Measurements from ENCODE around the gene RHEBL1. TPM values are rescaled to one million over a fixed set of nuclear protein-coding genes. Genes with fewer than 3 reads are reported as not detected.

RHEBL1 gene
- total and polyA plus RNA-seq, 2 of the 8 experiments (the other 6 are each of a cell fraction or from before 2014, with no cell fraction given), result 7.5 to 9.4 TPM

DNA sequence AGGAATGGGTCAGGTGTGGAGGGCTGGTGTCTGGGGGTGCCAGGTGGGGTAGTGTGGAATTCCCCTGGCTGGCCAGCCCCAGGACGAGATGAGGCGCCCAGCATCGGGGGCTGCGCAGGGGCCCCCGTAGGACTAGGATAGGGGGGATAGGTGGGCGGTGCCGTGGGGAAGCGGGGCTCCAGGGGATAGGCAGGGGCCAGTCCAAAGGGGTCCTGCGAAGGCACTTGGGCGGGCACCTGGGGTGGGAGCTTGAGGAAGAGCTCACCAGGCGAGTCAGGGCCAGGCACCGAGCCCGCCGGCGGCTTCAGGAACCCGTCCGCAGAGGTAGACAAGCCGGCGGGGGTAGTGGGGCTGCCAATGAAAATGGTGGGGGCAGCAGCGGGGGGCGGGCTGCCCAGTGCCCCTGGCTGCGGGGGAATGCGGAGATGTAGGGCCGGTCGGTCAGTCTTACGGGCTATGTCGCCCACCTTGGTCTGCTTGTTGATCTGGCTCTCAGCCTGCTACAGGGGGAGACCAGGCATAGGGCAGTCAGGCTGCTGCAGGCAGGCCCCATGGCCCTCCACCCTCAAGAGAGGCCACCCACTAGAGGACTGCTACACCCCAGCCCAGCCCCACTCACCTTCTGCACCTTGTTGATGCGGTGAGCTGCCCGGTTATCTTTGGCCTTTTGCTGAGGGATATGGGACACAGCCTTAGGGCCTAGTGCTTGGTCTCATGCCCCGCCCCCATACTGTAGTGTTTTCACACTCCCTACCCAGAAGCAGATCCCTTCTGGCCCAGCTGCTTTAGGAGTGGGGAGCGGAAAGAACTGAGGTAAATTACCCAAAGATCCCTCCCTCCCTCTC, 28.5 kb downstream of the RHEBL1 start (continued):
- TF ChIP-seq, protein P1, sequence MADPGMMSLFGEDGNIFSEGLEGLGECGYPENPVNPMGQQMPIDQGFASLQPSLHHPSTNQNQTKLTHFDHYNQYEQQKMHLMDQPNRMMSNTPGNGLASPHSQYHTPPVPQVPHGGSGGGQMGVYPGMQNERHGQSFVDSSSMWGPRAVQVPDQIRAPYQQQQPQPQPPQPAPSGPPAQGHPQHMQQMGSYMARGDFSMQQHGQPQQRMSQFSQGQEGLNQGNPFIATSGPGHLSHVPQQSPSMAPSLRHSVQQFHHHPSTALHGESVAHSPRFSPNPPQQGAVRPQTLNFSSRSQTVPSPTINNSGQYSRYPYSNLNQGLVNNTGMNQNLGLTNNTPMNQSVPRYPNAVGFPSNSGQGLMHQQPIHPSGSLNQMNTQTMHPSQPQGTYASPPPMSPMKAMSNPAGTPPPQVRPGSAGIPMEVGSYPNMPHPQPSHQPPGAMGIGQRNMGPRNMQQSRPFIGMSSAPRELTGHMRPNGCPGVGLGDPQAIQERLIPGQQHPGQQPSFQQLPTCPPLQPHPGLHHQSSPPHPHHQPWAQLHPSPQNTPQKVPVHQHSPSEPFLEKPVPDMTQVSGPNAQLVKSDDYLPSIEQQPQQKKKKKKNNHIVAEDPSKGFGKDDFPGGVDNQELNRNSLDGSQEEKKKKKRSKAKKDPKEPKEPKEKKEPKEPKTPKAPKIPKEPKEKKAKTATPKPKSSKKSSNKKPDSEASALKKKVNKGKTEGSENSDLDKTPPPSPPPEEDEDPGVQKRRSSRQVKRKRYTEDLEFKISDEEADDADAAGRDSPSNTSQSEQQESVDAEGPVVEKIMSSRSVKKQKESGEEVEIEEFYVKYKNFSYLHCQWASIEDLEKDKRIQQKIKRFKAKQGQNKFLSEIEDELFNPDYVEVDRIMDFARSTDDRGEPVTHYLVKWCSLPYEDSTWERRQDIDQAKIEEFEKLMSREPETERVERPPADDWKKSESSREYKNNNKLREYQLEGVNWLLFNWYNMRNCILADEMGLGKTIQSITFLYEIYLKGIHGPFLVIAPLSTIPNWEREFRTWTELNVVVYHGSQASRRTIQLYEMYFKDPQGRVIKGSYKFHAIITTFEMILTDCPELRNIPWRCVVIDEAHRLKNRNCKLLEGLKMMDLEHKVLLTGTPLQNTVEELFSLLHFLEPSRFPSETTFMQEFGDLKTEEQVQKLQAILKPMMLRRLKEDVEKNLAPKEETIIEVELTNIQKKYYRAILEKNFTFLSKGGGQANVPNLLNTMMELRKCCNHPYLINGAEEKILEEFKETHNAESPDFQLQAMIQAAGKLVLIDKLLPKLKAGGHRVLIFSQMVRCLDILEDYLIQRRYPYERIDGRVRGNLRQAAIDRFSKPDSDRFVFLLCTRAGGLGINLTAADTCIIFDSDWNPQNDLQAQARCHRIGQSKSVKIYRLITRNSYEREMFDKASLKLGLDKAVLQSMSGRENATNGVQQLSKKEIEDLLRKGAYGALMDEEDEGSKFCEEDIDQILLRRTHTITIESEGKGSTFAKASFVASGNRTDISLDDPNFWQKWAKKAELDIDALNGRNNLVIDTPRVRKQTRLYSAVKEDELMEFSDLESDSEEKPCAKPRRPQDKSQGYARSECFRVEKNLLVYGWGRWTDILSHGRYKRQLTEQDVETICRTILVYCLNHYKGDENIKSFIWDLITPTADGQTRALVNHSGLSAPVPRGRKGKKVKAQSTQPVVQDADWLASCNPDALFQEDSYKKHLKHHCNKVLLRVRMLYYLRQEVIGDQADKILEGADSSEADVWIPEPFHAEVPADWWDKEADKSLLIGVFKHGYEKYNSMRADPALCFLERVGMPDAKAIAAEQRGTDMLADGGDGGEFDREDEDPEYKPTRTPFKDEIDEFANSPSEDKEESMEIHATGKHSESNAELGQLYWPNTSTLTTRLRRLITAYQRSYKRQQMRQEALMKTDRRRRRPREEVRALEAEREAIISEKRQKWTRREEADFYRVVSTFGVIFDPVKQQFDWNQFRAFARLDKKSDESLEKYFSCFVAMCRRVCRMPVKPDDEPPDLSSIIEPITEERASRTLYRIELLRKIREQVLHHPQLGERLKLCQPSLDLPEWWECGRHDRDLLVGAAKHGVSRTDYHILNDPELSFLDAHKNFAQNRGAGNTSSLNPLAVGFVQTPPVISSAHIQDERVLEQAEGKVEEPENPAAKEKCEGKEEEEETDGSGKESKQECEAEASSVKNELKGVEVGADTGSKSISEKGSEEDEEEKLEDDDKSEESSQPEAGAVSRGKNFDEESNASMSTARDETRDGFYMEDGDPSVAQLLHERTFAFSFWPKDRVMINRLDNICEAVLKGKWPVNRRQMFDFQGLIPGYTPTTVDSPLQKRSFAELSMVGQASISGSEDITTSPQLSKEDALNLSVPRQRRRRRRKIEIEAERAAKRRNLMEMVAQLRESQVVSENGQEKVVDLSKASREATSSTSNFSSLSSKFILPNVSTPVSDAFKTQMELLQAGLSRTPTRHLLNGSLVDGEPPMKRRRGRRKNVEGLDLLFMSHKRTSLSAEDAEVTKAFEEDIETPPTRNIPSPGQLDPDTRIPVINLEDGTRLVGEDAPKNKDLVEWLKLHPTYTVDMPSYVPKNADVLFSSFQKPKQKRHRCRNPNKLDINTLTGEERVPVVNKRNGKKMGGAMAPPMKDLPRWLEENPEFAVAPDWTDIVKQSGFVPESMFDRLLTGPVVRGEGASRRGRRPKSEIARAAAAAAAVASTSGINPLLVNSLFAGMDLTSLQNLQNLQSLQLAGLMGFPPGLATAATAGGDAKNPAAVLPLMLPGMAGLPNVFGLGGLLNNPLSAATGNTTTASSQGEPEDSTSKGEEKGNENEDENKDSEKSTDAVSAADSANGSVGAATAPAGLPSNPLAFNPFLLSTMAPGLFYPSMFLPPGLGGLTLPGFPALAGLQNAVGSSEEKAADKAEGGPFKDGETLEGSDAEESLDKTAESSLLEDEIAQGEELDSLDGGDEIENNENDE (IDR thresholded peaks at IDR 0.05; ENCODE audit: insufficient replicate concordance, low read length), result no peak
- TF ChIP-seq SIX5 (IDR thresholded peaks at IDR 0.05; ENCODE audit: low read depth, low read length) (no peak), TAF7 (optimal IDR thresholded peaks at IDR 0.05; ENCODE audit: borderline replicate concordance, low read depth, low read length) (no peak), CHD1 (IDR thresholded peaks at IDR 0.05; ENCODE audit: low read depth, low read length) (no peak), CBX5 (IDR thresholded peaks at IDR 0.05; ENCODE audit: low read depth, low read length) (no peak), RNF2 (IDR thresholded peaks at IDR 0.05; ENCODE audit: borderline replicate concordance, low read depth, low read length, missing control alignments, poor library complexity, severe bottlenecking) (no peak), NANOG (IDR thresholded peaks at IDR 0.05; ENCODE audit: insufficient read depth, low read depth, low read length, poor library complexity, severe bottlenecking) (no peak), ZNF274 (IDR thresholded peaks at IDR 0.05; ENCODE audit: borderline replicate concordance, extremely low read depth, low read length) (no peak), TCF12 (IDR thresholded peaks at IDR 0.05; ENCODE audit: low read depth, low read length) (no peak), ASH2L (IDR thresholded peaks at IDR 0.05; ENCODE audit: low read length) (no peak)

All from H1 (cell line).